A172 (cell line): Measurements from ENCODE around the gene UBASH3A. TPM values are rescaled to one million over a fixed set of nuclear protein-coding genes. Genes with fewer than 3 reads are reported as not detected.
"Not testable (repeated sequence)": the region's sequence is repeated elsewhere in the genome, so short reads cannot be mapped to it uniquely, and the experiment has no call there.

ENCODE experiments used
- DNase-seq: peaks from one replicate; pipeline ENCODE4 v3.0.0-alpha.2; 2015; ENCODE audit warnings: low spot score
- total RNA-seq: library from RNA; depleted of rRNA; stranded (reverse); fragments of >200 nt; shearing (Covaris generic); gene quantifications from 2 replicates; pipeline ENCODE4 v1.2.3, GENCODE V29; 2014

UBASH3A gene
- total RNA-seq, 1 experiment from 2014 or later: not detected

DNA sequence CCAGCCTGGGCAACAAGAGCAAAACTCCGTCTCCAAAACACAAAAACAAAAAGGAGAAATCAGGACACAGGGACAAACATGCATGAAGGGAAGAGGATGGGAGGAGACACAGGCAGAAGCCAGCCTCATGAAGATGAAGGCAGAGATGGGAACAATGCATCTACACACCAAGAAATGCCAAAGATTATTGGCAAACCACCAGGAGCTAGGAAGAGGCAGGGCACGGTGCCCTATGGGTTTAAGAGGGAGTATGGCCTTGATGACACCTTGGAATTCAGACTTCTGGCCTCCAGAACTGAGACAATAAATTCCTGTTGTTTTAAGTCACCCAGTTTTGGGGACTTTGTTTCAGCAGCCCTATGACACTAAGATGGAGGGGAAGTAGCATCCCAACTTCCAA lies 13.0 kb upstream of the UBASH3A start:
- no peak for DNase-seq

DNA sequence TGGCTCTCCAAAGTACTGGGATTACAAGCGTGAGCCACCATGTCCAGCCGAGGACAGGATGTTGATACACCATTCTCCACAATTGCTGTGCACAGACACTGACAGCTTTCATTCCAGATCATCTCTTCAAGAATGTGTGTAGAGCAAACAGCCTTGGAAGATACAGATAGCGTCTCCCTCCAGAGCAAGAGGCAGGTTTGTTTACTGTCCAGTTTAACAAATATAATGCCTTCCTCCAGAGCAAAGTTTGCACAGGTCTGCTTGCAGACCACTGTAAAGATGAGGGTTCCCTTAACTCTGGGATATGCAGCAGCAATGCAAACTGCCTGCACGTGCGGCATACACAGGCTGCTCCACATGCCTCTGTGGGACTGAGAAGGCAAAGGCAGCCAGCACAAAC lies 12.4 kb upstream of the UBASH3A start:
- DNase-seq: no peak

DNA sequence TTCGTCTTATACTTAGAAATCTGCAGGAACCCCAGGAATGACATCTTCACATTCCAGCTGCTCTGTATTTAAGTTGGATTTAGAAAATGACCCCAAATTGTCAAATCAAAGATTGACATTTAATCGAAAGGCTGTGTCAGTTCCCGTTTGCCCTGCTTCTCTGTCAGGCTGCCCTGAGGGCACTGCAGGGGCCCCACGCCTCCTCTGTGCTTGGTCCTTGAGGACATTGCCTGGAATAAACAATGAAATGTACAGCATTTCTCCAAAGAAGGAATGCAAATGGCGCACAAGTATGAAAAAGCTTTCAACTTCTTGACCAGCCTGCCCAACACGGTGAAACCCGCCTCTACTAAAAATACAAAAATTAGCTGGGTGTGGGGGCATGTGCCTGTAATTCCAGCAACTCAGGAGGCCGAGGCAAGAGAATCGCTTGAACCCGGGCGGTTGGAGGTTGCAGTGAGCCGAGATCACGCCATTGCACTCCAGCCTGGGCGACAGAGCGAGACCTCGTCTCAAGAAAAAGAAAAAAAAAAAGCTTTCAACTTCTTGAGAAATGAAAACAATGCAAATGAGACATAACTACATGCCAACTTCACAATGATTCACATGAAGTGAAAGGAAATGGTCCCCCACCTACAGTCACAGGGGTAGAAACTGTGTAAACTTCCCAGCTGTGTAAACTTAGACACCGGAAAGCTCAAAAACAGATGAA lies 10.8 kb upstream of the UBASH3A start:
- DNase-seq: no peak

DNA sequence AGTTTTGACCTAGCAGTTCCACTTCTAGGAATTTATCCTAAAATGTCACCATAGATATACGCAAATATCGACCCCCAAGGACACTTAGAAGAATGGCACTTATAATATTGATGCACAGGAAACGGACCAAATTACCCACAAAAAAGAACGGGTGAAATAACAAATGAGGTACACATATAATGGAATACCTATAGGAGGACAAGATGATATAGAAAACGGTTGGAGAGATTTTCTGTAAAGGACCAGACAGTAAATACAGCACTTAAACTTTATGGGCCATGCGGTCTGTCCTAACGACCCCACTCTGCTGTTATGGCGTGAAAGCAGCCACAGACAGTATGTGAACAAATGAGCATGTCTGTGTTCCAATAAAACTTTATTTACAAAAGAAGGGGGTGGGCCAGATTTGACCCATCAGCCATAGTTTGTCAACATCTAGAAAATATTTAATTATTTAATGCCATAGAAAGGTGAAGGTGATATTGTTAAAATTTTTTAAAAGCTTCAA lies 10.2 kb upstream of the UBASH3A start:
- no peak for DNase-seq

DNA sequence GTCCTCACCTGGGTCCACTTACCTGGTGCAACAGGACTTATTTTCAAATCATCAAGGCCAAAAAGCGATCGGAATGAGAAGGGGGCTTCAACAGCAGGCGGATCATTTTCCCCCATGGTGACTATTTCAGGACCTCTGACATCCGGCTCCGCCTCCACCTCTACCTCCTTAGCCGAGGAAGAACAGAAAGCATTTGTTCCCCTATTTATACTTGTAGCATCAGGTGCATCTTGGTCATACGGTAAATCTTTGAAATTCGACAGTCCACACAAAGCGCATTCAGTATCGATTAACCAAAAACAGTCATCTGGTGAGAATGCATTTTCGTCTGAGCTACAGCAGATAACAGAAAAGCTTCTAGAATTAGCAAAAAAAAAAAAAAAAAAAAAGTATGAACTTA lies 8.4 kb upstream of the UBASH3A start:
- DNase-seq: no peak

DNA sequence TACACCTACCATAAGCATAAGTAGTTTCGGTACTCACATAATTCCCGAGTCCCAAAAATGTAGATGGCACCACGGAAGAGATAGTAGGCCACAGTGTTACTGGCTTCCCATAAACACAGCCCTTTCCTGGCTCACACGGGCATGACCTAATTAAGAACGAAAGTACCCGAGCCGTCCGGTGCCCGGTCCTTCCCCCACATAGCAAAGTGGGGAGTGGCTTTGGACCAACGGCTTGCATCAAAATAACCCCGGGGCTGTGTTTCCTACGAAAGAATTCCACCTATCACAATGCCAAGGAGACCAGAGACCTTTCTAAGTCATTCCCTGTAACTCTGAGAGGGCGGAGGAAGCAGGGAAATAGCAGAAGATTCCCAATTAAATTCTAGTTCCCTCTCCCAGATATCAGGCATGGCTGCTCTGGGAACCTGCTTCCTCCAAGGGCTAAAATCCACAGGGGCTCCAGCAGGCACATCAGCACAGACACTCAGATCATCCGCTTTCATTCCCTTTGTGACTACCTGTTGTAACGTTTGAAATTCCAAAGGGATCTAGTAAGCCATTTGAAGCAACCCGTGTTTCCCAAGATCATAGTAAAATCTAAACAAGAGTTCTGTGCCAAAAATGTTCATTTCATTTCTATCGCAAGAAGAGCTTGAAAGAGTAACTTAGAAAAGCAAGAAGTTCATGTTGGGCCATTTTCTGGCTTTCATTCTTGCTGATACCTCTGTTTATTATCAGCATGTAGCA lies 7.6 kb upstream of the UBASH3A start, which contains the start of gene TMPRSS3:
Gene TMPRSS3 (minus strand): TSS at position 148 of the 747 bp plus-strand sequence. CDS start 635 bp downstream, outside the sequence.
- DNase-seq: peak; percentile 26

DNA sequence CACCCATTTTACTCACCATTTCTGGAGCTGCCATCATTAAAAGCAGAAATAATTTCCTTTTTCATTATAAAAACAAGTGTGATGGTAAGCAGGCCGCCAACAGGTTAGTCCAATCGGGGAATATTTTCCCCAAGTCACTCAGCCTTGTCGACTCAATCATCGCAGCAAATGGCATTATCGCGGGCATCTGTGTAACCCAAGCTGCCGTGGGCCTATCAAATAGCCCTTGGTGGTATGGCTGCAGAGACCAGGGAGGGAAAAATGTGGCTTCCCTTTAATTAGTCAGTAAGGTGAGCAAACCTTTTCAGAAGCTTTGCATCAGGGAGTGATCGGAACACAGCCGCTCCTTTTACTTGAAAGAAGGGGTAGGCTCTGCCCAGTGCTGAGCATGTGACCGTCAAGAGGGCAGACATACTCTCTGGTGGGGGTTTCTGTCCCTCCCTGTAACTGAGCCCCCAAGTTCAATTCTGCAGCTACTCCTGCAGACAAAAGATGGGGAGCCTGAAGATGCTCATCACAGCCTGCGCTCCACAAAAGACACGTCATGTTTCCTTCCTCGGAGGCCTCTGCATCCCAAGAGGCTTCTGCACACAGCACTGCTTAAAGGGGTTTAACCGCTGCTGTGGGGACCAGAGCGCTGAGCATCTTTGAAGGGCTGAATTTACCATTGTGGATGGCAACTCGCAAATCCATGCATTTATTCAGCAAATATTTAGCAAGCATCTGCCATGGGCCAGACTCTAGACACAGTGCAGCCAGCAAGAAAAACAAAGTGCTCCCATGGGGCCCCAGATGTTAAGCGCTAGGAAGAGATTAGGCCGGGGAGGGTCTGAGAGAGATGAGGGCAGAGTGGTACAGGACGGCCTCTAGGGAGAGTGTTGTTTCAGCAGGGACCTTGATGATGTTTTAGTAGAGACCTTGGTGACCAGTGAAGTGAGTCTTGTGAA lies 6.6 kb upstream of the UBASH3A start:
- DNase-seq: no peak

DNA sequence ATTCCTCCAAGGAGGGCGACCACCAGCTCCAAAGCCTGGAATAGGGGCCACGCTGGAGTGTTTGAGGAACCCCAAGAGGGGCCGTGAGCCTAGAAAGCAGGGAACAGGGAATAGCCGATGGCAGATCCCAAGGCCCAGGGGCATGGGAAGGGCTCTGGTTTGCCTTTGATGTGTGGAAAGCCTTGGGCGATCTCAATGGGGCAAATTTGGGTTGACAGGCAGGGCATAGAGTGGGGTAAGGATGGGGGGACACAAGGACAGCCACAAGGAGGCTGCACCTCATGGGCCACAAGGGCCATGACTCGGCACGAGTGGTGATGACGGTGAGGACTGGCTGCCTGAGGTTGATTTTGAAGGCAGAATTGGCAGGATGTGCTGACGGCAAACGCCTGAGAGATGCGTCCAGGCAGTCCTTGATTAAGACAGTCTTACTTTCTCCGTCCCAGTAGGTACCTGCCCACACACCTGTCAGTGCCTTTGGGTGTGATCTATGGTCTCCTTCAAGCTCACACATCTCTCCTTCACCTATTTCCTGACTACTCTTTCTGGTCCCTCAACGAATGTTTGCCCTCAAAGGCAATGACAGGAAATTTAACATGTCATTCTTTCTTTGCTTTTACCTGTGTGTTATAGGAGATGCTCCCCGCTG lies 5.8 kb upstream of the UBASH3A start:
- DNase-seq: no peak

DNA sequence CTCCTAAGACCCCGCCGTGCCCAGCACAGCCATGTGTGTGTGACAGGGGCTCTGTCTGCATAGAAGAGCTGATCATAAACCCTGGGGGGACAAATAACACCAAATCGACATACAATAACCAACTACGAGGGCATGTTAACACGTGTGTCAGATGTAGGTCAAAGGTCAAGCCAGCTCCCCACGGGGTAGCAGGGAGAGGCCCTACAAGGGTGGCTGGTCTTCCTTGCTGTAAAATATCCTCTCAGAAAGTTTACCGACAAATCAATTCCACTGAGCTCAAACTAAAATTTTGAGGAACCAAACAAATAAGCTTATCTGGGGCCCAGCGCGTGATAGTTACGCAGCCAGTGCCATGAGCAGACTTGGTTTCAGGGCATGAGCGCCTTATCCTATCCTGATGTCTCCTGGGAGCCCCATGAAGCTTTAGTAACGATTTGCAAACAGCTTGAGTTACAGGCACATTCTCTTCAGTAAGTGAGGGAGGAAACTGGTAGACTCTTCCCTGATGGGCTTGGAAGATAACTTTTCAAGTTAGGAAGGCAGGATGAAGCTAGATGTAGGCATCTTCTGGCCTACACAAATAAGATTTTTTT lies 5.2 kb upstream of the UBASH3A start:
- DNase-seq: no peak

DNA sequence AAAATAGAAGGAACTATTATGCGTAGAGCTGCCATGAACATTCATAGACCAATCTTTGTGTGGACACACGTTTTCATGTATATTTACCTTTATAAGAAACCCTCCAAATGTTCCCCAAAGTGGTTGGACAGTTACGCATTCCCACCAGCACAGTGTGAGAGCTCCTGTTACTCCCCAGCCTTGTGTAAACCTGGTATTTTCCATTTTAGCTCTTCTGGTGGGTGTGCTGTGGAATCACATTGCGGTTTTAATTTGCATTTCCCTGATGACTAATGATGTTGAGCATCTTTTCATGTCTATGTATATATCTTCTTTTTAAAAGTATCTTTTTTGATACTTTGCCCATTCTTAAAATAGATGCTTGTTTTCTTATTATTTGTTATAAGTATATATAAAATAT lies 3.2 kb upstream of the UBASH3A start:
- peak; percentile 53 for DNase-seq

DNA sequence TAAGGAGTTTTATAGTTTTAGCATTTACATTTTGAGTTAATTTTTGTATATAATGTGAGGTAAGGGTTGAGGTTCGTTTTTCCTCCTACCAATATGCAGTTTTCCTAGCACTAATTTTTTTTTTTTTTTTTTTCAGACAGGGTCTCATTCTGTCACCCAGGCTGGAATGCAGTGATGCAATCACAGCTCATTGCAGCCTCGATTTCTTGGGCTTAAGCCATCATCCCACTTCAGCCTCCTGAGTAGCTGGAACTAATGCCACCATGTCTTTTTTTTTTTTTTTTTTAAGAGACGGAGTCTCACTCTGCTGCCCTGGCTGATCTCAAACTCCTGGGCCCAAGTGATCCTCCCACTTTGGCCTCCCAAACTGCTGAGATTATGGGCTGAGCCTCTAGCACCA lies 2.5 kb upstream of the UBASH3A start:
- DNase-seq: no peak

DNA sequence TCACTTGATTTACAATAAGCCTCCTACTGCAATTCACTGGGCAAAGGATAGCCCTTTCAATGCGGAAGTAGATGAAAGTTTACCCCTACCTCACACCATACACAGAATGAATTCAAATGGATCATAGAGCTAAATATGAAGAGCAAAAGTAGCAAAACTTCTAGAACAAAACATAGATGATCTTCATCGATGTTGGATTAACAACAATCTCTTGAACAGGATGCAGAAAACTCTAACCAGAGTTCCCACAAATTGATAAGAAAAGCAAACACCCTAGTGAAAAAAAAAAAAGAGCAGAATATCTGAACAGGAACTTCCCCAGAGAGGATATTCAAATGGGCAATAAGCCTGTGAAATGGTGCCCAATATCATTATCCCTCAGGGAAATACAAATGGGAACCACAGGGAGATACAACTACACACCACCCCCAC lies 1.9 kb upstream of the UBASH3A start:
- DNase-seq: no peak

DNA sequence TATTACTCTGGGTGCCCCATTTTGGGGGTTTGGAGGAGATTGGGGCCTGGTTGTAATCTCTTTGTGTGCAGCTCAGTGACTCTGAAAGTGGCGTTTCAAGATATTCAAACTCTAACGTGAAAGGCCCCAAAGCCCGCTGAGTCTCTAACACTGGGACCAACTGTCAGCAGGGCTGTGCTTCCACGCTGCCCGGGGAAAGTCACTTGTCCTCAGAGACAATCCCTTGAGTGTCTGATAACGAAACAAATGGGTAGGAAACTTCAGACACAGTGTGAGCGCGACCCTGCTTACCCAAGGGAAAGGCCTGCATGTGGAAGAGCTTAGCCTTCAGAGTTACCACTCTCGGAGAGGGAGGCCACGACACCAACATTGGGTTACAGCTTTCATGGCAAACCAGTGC lies 837 bp downstream of the UBASH3A start:
- no peak for DNase-seq

DNA sequence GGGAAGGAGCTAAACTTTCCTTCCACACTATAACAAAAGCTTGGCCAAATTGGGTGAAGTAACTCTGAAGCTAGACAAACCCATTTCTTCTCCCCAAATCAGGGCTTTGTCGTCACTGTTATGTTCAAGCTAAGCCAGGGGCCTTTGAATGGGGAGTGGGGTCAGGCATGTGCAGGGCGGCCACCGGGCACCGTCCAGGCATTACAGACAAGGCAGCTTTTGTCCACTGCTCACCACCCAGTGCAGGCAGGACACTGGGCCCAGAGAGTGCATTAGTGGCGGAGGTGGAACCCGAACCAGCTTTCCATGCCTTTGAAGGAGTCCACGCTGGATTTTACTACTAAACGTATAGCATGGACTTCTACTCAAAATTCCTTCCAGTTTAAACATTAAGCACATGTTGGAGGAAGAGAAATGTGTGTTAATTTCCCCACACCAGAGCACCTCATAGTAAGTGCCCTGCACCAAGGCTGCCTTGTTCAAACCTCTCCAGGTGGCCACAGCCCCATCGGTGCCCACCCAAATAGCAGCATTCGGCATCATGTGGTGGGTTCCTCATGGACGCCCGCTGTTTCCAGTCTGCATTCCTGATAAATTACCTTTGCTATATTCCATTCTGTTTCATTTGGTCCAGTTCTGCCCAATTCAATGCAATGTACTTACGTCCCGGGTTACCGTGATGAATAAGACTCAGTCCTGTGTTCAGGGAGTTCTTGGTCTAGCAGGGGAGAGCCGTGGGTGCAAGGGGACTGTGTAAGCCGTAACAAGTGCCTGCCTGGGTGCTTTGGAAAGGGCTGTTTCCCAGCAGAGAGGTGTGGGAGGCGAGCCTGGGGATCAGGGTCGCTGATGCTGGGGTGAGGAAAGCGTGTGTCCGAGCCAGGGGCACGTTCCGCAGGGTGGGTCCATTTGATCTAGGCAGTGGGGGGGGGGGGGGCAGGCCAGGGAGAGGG lies 1.6 kb downstream of the UBASH3A start:
- no peak for DNase-seq

DNA sequence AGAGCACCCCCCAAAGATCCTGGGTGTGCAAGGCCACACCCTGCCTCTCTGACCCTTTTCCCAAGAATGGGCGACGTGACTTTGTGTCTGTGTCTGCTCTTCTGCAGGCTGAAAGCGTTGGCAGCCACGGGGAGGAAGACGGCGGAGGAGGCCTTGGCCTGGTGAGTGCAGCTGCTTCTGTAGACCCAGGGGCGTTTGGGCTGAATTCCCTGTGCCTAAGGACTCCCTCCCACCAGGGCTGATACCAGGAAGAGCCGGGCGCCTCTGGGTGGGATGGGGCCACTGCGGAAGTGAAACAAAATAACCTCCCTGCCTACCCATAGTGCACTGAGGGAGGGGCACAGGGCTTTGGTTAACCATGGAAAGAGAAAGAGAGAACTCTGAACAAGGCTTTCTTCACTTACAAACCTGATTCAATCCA lies 2.5 kb downstream of the UBASH3A start:
- no peak for DNase-seq

DNA sequence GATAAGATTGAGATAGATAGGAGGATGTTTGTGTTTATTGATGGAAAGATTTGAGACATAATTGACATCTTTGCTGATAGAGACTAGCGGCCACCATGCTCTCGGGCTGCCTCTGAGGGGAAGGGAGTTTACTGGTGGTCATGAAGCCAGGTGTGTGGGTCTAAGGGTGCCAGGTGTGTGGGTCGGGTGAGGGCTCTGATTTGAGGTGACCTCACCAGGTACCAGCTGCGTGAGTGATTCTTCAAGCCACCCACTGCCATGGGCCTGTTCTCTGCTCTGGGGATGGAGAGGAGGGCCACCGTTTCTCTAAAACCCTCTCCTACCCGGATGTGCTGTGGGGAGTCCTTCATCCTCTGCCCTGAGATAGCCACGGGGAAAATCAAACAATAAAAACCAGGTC lies 3.2 kb downstream of the UBASH3A start:
- DNase-seq: no peak

DNA sequence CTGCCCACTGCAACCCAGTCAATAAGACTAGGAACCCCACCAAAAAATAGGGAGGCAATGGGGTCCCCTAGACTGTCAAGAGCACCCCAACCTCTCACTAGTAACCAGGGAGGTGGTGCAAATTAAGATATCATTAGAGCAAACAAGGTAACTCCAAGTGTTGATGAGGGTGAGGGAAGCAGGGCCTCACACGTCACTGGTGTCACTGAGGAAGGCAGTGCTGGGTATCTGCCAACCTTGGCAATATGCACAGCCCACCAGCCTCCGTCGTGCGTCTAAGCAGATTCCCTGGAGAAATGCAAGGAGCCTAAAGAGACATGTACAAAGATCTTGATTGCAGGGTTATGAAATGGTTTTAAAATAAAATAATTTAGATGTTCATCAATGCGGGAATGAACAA lies 3.8 kb downstream of the UBASH3A start:
- no peak for DNase-seq

DNA sequence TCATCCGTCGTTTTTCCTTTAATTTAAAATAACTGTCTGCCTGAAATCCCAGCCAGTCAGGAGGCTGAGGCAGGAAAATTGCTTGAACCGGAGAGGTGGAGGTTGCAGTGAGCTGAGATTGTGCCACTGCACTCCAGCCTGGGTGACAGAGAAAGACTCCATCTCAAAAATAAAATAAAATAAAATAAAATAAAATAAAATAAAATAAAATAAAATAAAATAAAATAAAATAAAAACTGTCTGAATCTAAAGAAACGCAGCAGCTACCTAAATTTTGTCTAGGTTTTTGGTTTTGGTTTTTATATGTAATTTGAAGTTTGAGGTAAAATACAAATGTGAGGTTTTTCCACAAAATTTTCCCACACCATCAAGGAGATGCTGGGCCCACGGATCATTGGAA lies 5.0 kb downstream of the UBASH3A start:
- DNase-seq: not testable (repeated sequence)

DNA sequence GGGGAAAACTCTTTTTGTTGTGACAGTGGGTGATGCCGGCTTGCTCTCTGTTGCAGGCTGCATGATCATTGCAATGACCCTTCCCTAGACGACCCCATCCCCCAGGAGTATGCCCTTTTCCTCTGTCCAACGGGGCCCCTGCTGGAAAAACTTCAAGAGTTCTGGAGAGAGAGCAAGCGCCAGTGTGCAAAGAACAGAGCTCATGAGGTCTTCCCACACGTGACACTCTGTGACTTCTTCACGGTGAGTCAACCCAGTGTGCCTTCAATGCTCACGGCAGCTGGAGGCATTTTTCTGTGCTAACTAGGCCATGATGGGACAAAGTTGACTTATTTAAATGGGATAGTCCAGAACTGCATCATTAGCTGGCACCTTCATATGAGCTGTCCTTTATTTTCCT lies 5.7 kb downstream of the UBASH3A start:
- DNase-seq: no peak
